Measurements from ENCODE around the gene CMTM8.

Gene CMTM8

DNA sequence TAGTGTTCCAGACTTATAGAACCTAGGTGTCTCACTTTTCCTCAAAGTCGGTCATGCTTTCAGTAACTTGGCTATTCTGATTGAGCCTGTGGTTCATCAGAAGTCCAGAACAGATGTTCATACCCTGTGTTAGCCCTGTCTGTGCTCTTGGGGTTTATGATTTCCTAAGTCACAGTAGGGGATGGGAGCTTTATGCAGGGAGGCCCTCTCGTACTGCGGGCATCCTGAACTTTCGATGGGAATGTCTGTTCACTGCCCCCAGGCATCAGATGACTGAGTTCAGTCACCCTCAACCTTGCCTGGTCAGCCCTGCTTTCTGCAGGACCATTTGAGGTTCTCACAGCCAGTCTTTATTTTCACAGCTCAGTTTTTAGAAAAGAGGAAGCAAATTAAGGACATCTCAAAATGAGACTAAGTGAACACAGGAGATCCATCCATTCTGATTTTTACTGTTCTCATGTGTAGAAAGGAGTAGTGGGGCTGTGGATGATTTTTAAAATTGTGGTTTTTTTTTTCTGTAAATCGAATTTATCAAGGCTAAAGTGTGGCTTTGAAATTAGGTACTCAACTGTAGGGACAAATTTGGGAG, 71.3 kb downstream of the CMTM8 start:
- DNase-seq: no peak

DNA sequence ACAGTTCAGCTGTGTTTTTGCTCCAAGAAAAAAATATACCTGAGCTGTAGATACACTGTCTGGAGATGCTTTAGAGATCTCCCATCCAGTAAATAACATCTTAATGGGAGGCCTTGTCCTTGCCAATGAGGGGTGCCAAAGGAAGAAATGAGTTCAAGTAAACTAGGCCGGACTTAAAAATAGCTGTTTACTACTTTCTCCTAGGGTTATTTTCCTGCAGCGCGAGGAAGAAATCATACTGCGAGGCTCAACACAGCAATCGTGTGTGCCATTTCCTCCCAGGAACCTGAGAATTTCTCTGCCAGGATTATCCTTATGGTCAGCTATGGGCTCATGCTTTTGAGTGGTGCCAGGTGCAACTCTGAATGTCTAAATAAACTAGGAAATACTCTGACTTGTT, 71.9 kb downstream of the CMTM8 start:
- DNase-seq: no peak

DNA sequence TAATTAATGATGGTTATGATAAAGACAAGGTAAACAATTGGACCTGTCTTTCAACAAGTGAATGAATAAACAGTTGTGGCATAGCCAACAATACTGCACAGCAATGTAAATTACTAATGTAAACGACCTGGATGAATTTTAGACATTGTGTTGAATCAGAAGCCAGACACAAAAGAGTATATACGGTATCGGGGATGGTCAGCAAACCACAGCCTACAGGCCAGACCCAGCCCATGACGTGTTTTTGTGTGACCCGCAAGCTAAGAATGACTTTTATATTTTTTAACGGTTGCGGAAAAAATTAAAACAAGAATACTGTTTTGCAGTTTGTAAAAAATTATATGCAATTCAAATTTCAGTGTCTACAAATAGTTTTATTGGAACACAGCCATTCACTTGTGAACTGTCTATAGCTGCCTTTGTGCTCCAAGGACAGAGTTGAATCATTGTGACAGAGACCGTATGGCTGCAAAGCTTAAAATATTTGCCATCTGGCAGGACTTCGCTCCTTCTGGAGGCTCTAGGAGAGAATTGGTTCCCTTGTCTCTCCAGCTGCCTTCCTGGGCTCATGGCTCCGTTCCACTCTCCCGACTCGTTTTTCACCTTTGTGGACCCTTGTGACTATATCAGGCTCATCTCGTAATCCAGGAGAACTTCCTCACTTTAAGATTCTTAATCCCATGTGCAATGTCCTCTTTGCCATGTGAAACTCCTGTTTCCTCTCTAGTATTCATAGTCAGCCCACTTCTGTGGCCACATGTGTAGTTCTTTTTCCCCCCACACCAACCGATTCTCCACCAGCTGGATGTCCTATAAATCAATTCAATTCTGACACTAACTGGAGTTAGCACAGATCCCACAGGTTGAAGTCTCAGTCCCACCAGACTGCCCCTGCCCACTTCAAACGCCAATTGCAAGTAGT, 72.7 kb downstream of the CMTM8 start:
- DNase-seq: no peak

DNA sequence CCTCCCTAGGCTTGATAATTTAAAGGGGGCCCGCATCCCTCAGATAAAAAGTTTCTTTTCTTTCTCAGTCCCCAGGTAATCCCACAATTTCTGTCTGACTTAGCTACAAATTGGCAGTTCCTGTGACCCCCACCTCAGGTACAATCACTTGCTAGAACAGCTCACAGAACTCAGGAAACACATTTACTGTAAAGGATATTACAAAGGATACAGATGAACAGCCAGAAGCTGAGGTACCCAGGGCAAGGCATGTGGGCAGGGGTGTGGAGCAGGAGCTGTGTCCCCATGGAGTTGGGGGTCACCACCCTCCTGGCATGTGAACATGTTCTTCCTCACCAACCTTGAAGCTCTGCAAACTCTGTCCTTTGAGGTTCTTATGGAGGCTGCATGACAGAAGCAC, 73.8 kb downstream of the CMTM8 start:
- DNase-seq: no peak

DNA sequence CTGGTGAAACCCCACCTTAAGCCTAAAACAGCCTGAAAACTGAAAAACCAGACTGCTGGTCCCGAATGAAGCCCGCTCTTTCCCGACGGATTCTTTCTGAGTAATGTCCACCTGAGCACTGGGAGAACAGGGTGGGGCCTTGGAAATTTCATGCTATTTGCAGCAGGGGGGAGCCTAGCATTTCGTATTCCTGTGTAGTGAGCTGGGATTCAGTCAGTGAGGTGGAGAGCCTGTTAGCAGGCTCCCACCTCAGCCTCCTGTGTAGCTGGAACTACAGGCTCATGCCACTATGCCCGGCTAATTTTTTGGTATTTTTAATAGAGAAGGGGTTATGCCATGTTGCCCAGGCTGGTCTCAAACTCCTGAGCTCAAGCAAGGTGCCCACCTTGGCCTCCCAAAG, 74.7 kb downstream of the CMTM8 start:
- no peak for DNase-seq

DNA sequence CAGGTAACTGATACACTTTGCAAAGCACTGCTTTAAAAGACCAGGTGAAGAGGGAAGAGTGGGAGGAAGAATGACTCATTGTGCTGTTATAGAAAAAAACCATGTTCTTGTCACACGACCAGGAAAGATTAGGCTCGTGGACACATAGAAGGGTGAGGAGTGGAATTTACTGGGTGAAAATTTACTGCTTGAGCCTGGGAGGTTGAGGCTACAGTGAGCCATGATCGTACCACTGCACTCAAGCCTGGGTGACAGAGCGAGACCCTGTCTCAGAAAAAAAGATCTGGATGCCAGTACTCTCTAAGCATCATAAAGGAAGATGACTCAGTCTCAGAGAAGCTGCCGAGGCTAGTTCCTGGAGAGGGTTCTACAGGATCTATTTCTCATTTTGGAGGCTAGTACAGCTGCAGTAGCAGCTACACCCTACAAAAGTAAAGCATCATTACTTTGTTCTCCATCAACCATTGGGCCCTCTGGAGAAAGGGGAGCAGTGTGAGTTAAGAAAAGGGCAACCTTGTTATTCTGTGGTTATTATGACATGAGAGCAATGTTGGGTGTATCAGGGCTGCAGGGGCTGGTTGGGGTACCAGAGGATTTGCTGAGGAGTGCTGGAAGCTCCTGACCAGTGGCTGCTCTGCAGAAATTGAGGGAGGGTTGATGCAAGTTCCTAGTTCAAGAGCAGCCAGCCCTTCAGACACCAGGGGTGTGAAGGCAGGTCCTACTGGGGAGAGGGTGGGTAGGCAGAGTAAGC, 75.4 kb downstream of the CMTM8 start:
- DNase-seq: no peak

GRCh38 chr3:32315441-32315840, 77.0 kb downstream of the CMTM8 start:
- DNase-seq: no peak

DNA sequence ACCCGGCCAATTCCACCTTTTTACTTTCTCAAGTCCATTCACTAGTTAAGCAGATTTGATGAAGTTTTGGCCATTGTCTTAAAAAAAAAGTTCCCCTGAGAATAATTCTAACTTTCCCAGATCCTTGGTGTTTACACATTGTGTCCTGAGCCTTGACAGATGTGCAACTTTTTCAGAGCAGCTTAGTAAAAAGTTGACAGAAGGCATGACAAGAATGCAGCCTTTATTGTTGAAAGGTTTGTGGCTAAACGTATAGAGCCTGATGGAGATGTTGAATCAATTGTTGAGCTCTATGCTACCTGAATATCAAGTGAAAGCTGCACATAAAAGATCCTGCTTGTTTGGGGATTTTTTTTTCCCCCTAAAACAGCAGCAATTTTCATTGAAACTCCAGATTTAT, 77.8 kb downstream of the CMTM8 start:
- no peak for DNase-seq

DNA sequence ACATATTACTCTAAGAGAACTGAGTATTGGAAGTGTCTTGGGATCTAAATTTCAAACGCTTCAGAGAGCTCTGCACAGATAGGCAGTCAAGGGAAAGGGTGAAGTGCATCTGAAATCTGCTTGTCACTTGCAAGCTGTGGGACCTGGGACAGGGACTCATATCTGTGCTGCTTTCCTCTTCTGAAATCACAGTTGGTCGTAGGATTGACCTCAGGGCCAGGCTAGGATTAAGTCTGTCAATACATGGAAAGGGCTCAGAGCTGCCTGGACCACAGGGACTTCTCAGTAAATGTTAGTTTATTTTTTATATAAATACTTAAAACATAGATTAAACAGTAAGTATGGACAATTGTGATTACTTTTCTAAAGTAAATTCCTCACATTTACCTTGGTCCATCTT, 78.5 kb downstream of the CMTM8 start:
- no peak for DNase-seq

- no peak for DNase-seq
These were observed 81.1 kb downstream of the CMTM8 start for GRCh38 chr3:32319607-32320006.

DNA sequence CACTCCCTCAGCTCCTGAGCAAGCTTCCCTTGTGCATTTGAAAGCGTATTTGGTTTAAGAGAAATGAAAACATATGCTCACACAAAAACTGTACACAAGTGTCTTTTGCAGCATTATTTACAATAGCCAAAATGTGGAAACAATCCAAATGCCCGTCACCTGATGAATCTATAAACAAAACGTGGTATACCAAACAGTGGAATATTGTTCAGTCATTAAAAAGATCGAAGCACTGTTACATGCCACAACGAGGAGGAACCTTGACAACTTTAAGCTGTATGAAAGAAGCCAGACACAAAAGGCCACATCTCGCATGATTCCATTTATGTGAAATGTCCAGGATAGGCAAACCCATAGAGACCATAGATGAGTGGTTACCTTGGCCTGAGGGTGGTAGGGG, 81.6 kb downstream of the CMTM8 start:
- DNase-seq: no peak

DNA sequence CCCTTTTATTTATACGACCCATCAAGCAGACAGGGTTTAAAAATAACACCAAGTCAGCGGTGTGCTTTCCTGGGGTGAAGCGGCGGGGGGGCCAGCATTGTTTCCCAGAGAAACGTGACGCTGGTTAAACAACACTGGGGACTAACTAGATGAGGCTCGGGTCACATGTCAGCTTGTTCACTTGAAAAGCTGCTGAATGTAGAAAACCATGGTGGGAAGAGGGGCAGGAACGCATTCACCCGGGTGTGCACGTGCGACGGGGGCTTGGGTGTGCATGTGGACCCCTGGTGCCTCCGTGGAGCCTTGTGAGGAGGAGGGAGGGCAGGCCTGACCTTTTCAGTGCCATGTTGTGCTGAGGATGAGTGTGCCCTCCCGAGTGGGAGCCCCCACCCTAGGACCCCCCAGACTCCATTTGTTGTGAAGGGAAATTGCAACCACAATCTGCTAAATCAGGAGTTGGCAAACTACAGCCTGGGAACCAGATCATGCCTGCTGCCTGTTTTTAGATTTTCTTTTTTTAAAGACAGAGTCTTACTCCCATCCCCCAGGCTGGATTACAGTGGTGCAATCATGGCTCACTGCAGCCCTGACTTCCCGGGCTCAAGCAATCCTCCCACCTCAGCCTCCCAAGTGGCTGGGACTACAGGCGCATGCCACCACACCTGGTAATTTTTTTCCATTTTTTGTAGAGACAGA, 82.8 kb downstream of the CMTM8 start:
- no peak for DNase-seq

DNA sequence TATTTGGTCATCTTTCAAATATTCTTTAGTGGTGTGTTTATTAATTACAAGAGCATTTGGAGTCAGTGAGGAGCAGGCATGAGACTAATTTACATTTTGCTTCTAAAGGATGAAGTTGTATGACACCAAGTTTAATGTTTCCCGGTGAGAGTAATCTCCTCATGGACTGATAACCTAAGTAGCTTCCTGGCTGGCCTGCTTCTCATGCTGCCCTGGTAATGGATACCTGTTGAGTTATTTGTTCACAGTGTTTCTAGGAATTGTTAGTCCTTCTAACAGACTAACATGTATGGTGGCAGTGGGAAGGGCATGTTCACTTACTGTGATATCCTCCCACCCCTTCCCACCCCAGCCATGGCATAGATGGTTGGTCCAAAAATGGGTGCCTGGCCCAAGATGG, 83.8 kb downstream of the CMTM8 start:
- DNase-seq: no peak

GRCh38 chr3:32323604-32324003, 85.1 kb downstream of the CMTM8 start:
- DNase-seq: no peak

GRCh38 chr3:32325201-32325600, 86.7 kb downstream of the CMTM8 start:
- no peak for DNase-seq

- DNase-seq: no peak
These were observed 87.4 kb downstream of the CMTM8 start for GRCh38 chr3:32325927-32326326.

- no peak for DNase-seq
These were observed 88.3 kb downstream of the CMTM8 start for GRCh38 chr3:32326795-32327194.

GRCh38 chr3:32334675-32335074, 96.2 kb downstream of the CMTM8 start:
- no peak for DNase-seq

DNA sequence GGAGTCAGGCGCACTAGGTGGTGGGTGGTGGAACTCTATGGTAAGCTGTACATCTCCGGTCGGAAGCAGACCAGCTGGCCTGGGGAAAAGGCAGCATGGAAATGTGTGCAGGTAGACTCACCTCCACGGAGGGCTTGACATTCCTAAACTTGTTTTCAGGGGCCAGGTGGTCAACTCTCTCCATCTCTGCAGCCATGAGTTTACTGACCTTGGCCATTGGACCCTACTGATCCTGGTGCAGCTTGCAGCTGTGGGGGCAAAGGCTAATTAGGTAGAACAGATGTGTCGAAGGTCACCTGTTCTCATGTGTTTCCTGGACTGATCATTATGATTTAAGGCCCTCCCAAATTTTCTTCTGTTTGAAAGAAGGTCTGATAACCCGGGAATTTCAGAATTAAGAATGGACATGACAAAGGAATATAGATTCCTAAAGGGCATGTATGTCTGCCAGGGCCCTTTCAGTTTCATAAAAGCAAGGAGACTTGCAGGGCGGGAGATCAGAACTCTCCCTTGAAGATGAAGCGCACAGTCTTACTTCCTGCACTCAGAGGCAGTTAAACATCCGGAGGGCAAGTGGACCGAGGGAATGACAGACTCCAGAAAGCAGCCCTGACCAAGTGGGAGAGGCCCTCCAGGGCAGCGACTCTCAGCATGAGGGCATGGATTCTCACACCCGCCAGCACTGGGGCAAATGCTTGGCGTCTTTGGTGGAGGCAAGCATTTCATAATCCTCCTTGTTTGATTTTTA, 97.1 kb downstream of the CMTM8 start:
- DNase-seq: no peak

- DNase-seq: no peak
These were observed 97.6 kb downstream of the CMTM8 start for GRCh38 chr3:32336113-32336498.

- DNase-seq: no peak
These were observed 99.0 kb downstream of the CMTM8 start for GRCh38 chr3:32337505-32337904.

DNA sequence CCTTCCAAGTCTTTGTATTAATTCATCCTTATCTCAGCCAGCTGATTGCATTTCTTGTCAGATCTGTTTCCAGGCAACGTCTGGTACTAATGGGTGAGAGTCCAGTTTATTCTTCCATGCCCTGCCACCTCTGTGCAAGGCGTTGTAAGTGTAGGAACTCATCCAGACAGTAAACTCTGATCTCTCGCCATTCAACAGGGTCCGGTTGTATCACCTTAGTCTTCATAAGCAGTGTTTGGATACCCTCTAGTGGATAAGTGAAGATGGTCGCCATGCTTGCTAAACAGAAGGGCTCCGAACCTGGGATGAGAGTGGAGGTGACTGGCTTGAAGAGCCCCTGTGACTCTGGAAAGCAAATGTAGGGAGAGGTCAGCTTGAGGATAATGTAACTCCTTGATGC, 101.6 kb downstream of the CMTM8 start:
- DNase-seq: peak; percentile 3

Measured in NCI-H1436 (cell line).